ENCODE results near the gene DNAAF1.

DNA sequence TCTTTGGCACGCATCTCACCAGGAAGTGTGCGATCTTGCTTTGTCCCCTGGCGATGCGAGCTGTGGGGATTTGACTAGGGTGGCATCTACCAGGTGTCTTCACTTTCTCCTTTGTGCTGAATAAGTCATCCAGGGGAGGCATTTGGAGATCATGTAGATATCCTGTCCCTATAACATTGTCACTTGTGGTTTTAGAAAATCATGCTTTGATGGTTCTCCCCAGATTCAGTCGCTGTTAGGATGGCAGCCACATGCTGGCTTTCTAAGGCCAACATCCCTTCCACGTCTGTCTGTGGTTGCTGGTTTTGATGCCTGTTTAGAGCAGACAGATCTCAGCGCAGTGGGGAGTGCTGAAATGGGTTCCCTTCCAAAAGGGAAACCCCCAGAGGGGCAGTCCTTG is 48.4 kb downstream of the DNAAF1 start:
- no peak for TF ChIP-seq RAD21 (conservative IDR thresholded peaks at IDR 0.05 in 1 of 2, IDR thresholded peaks at IDR 0.05 in 1 of 2)
- TF ChIP-seq, protein P1, sequence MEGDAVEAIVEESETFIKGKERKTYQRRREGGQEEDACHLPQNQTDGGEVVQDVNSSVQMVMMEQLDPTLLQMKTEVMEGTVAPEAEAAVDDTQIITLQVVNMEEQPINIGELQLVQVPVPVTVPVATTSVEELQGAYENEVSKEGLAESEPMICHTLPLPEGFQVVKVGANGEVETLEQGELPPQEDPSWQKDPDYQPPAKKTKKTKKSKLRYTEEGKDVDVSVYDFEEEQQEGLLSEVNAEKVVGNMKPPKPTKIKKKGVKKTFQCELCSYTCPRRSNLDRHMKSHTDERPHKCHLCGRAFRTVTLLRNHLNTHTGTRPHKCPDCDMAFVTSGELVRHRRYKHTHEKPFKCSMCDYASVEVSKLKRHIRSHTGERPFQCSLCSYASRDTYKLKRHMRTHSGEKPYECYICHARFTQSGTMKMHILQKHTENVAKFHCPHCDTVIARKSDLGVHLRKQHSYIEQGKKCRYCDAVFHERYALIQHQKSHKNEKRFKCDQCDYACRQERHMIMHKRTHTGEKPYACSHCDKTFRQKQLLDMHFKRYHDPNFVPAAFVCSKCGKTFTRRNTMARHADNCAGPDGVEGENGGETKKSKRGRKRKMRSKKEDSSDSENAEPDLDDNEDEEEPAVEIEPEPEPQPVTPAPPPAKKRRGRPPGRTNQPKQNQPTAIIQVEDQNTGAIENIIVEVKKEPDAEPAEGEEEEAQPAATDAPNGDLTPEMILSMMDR (IDR thresholded peaks at IDR 0.05), result no peak
- no peak for TF ChIP-seq FOSL2 (IDR thresholded peaks at IDR 0.05)
- TF ChIP-seq FOSL2 (CRISPR knock-in tag; IDR thresholded peaks at IDR 0.05), result no peak

Measured in A549 (cell line).